ENCODE measurements around the gene ZFHX3.

ZFHX3 gene

GRCh38 chr16:72890587-72890986 is 157.3 kb downstream of the ZFHX3 start:
- no peak for DNase-seq

DNA sequence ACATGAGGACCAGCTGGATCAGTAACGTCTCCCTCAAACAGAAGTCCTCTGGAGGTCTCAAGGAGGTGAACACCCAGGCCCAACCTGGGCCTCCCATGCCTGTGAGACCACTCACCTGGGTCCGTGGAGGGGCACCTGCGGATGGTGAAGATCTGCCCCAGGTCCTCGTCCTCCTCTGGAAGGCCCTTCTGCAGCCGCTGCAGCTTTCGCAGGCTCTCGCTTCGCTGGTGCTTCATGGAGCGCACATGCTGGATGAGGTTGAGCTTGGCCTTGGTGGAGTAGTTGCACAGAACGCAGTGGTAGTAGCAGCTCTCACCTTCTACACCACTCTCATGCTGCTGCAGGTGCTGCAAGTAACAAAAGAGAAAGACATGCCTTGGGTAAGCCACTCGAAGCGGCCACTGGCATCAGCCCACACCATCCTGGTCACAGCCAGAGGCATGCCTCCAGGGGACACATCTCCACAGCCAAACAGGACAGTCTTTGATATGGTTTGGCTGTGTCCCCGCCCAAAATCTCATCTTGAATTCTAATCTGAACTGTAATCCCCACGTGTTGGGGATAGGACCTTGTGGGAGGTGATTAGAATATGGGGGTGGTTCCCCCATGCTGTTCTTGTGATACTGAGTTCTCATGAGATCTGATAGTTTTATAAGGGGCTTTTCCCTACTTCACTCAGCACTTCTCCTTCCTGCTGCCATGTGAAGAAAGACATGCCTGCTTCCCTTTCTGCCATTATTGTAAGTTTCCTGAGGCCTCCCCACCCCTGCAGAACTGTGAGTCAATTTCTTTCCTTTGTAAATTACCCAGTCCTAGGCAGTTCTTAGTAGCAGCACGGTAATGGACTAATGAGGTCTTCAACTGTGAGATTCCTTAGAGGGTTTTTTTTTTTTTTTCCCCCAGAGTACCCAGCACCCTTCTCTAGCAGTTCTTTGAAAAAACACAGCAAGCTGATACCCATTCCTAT is 158.0 kb downstream of the ZFHX3 start:
- DNase-seq: no peak

GRCh38 chr16:72887537-72887936 is 160.4 kb downstream of the ZFHX3 start:
- no peak for DNase-seq

- no peak for DNase-seq
Observed at GRCh38 chr16:72886346-72886974, 161.5 kb downstream of the ZFHX3 start.

GRCh38 chr16:72884573-72884972 is 163.4 kb downstream of the ZFHX3 start:
- DNase-seq: no peak

DNA sequence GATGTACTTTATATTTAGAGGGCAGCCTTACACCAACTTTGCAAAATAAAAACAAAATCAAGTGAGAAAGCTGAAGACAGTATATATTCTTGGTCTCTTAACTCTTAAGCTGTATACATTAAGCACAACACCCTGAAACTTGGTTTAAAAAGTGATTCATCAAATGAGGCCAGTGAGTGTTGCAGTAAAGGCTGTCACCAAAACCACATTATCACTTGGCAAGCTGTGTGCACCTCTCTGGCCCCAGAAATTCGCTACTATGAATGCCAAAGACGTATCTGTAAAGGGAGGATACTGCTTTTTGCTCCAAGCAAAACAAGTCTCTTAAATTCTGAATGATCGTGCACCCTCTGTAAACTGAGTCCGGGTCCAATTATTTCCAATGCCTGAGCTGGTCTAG is 163.9 kb downstream of the ZFHX3 start:
- DNase-seq: no peak

GRCh38 chr16:72879846-72880245 is 168.1 kb downstream of the ZFHX3 start:
- DNase-seq: no peak

DNA sequence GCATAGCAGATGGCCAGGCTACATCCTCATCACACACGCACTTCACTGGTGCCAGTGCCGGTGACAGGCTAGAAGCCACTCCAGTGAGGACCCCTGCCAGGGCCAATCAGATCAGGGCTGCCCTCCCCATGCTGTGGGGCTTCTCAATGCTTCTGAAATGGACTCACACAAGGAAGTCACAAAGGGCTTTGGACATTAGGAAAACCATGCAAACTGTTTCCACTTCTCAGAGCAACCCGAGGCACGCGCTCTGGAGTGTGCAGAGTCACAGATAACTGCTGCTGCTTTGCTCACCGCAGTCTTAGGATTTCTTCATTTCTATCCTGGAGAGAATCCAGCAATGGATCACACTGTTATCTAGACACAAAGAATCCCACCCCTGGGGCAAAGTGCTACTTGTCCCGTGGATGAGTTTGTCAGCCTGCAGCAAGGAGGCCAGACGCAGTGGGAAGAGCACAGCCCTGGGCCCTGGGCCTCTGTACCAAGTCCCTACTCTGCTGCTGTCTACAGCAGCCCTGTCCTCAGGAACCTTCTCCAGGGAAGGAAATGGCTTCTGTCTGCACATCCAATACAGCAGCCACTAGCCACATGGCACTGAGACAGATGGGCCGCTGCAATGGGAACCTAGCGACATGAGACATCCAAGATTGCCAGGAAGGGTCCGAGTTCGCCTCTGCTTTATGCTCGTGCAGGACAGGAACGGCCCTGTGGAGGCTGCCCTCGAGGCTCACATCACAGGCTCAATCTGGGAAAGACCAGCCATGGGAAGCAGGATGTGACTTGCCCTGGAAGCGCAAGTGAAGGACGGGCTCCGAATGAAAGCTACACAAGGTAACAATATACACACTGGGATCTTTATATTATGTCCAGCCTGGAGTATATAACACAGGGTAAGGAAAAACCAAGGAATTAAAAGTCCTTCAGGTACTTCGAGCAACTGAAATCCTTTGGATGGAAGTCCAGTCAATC is 169.3 kb downstream of the ZFHX3 start:
- no peak for DNase-seq

DNA sequence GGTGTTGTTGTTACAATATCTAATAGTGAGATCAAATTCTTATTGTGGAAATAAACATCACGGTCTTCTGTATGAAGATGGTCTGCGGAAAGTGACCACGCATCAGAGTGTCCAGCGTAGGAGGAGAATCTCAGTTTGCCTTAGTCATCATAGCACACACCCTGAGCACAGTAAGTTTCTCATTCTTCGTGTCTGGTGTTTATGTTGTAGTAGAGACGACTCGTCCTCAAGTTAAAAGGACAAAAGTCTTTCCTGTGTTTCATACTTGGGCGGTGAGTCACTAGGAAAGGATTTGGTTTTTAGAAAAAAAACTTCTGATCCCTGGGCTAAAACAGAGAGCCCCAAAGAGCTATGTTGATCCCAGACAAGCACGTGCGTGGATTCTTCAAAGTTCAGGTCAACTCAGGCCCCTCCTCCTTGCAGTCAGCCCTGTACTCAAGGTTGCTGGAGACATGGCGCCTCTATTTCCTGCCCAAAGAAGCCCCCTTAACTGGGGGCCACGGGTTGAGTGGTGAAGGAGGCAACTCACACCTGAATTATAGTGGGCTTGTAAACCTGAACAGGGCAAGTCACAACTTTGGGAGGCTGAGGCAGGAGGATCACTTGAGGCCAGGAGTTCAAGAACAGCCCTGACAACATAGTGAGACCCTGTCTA is 170.4 kb downstream of the ZFHX3 start:
- DNase-seq: no peak

- no peak for DNase-seq
Observed at GRCh38 chr16:72876981-72877373, 171.0 kb downstream of the ZFHX3 start.

- DNase-seq: no peak
Observed at GRCh38 chr16:72876221-72876620, 171.7 kb downstream of the ZFHX3 start.

DNA sequence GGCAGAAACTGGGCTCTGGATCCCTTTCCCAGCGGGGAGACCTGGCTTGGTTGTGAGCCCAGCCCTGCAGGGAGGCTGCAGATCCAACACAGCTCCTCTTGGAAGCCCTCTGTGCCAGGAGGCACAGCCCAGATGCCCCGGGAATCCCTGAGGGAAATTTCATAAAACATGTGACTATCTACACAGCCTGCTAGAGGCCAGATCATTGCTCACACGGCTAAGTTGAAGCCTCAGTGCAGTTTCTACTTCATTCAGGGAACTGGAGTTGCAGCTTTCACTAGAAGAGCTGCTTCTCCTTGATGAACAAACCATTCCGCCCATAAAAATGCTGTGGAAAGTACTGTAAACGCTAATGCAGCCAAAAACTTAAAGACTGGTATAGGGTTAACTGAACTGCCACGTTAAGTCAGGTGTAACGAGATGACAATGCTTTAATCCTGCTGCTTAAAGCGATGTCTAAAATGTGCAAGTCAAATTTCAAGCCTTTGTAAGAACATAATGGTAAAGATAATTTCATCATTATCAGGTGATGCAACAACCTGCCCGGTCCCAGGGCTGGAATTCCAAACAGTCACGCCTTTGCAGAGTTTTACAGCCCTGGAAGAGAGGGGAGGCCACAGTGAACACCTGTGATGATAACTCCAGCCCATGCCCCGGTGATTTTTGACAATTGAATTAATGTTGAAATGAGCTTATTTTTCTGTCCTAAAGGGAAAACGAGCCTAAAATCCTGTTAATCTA is 172.5 kb downstream of the ZFHX3 start:
- no peak for DNase-seq

DNA sequence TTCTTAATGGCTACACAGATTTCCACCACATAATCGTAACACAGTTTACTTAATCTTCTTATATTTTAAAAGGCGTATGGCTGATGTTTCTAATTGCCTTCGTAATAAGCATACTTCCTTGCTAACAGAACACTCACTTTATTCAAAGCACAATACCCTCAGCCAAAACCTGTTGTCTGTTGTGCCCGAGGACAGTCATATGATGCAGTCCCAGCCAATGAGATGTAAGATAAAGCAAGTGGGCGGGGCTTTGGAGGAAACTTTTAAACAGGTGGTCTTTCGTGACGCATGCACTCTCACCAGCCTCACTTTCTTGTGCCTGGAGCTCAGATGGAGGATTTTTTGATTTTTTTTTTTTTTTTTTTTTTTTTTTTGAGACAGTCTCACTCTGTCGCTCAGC is 174.1 kb downstream of the ZFHX3 start:
- no peak for DNase-seq

GRCh38 chr16:72873044-72873443 is 174.9 kb downstream of the ZFHX3 start:
- DNase-seq: no peak

GRCh38 chr16:72865835-72866234 is 182.1 kb downstream of the ZFHX3 start:
- no peak for DNase-seq

DNA sequence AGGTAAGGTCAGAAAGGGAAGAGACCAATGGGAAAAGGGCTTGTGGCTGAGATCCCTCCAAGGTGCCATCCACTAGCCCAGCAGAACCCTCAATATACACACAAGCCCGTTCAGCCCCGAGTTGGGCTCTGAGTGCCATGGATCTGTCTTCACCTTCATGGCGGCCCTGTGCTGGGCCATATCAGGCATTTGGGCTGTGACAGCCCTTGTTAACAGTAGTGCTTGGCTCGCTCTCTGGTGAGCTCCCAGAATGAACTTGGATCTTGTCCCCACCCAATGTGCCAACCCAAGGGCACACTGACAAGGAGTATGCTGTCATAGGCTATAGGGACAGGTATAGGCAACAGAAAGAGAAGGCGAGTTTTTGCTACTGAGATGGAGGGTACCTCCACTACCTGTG is 182.7 kb downstream of the ZFHX3 start:
- DNase-seq: no peak

GRCh38 chr16:72864130-72864833 is 183.6 kb downstream of the ZFHX3 start:
- DNase-seq: no peak

DNA sequence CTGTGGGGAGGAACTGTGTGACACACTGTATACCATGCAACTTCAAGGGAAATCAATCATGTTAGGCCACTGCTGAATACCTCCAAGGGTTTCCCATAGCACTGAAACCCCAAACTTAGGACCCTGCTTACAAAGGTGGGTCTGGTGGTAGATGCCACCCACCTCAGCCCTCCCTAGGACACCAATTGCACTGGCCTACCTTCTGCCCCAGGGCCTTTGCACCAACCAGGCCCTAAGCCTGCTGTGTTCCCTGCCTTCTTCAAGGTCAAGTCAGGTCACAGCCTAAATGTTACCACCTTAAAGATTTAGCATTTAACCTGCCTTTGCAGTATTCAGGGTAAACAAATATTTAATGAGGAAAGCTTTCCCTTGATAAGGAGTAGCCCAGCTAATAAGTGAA is 185.8 kb downstream of the ZFHX3 start:
- DNase-seq: no peak

- DNase-seq: no peak
Observed at GRCh38 chr16:72860726-72861562, 187.0 kb downstream of the ZFHX3 start.

DNA sequence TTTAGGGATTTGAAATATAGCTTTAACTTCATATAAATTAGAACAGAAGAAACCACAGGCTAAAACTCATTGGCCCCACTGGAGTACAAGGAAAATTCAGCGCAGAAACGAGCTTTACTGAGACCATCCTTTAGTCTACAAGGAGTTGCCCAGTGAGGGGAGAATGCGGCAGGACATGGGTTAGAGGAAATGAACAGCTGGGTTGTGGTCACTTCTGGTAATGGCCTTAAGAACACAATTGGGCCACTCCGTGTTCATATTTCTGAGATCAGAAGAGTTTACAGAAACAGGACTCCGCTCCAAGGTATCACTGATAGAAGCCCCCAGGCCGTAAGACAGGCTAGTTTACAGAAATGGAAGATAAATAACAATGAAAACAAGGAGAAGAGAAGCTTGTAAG is 188.3 kb downstream of the ZFHX3 start:
- no peak for DNase-seq

Data from NCI-H1436 treated with DMSO at 0.1 percent for 48 hours (cell line).